ENCODE results near the gene TCTN3. TPM values are rescaled to one million over a fixed set of nuclear protein-coding genes. Genes with fewer than 3 reads are reported as not detected.

The TCTN3 gene
- total and polyA plus RNA-seq, 10 of the 15 experiments (the other 5 are each of a cell fraction or from before 2014, with no cell fraction given) = 20.0 to 48.7 (median 29.1) TPM

- Histone ChIP-seq H2AFZ (ENCODE audit: control insufficient read depth, low read depth, low read length) (peak overlapping the region; percentile 91), H3K27me3 (replicated peaks in 1 of 2; ENCODE audit: control insufficient read depth in 2 of 2, insufficient read depth in 2 of 2, low read length in 1 of 2) (no peaks in the 10 kb centered on the region), H3K4me3 (peak overlapping the region; percentile 27), H3K27ac (ENCODE audit: control insufficient read depth, insufficient read depth) (peak overlapping the region; percentile 85), H3K9ac (ENCODE audit: control insufficient read depth, insufficient read depth, low read length) (peak overlapping the region; percentile 77), H3K4me1 (ENCODE audit: control insufficient read depth, insufficient read depth, low read length) (peaks cover 9% of the 10 kb centered on the region), H3K9me3 (replicated peaks; ENCODE audit: control insufficient read depth, insufficient read depth, low read length) (peaks cover 7% of the 10 kb centered on the region; the same call in 2 of the 3 replicates), H3K36me3 (ENCODE audit: control insufficient read depth in 2 of 2, insufficient read depth in 2 of 2, low read length in 1 of 2) (no peaks in the 10 kb centered on the region), H3K79me2 (ENCODE audit: control insufficient read depth, insufficient read depth, low read length) (peaks cover 11% of the 10 kb centered on the region), H3K4me2 (ENCODE audit: control insufficient read depth, insufficient read depth) (peak overlapping the region; percentile 91), H4K20me1 (ENCODE audit: control insufficient read depth, insufficient read depth) (no peaks in the 10 kb centered on the region)
- in situ Hi-C loops (cut with MboI) (no loop called here), intact Hi-C loops (cut with micrococcal nuclease; ENCODE audit: unreplicated experiment) (no loop called here)
- ATAC-seq = peak; percentile 60
- WGBS (ENCODE audit: insufficient coverage, insufficient replicate concordance, low lambda C conversion rate, missing lambda C conversion rate) = 4% methylated on average over 6 of the region's 6 CpGs
- peak; percentile 90 for FAIRE-seq
- ChIA-PET POLR2A (interaction anchor here (0.6 to 1.2 kb wide), 4 partner anchors 17 to 576 kb away, joined by 3 to 4 read pairs (median 3); no protein-coding TSS in a partner anchor), SMC1A (ENCODE audit: uncharacterized antibody, unreplicated experiment) (interaction anchor here (0.6 to 2.4 kb wide), 8 partner anchors 11 to 142 kb away, joined by 3 to 9 read pairs (median 4); partner anchors contain the start of genes ENTPD1 and TCTN3), RAD21 (ENCODE audit: unreplicated experiment) (interaction anchor here (0.8 to 1.3 kb wide), 3 partner anchors 11 to 16 kb away, joined by 4 to 5 read pairs (median 4); no protein-coding TSS in a partner anchor), CTCF (interaction anchor here (0.6 to 3.8 kb wide), 6 partner anchors 14 to 488 kb away, joined by 3 to 21 read pairs (median 3); partner anchors contain the start of genes ENTPD1 and TCTN3)
- DNase-seq (ENCODE audit: low read depth, low spot score) = peak; percentile 60
- BruUV-seq (replicated peaks) = TSS peak; percentile 75
- TF ChIP-seq STAT3 (IDR thresholded peaks at IDR 0.05; ENCODE audit: low read depth, low read length) (no peak), POLR2AphosphoS5 (IDR thresholded peaks at IDR 0.05; ENCODE audit: low read length) (peak; percentile 46; the same call in 1 of the 2 replicates), SRF (IDR thresholded peaks at IDR 0.05; ENCODE audit: low read depth in 2 of 2, low read length in 2 of 2) (no peak), ZSCAN29 (IDR thresholded peaks at IDR 0.05) (no peak), JUNB (IDR thresholded peaks at IDR 0.05) (no peak), RAD21 (IDR thresholded peaks at IDR 0.05; ENCODE audit: insufficient read depth, low read depth, low read length) (peak; percentile 71), SP1 (IDR thresholded peaks at IDR 0.05; ENCODE audit: low read depth, low read length) (no peak), CBFB (IDR thresholded peaks at IDR 0.05; ENCODE audit: low read depth) (0 out of 2 replicates have a peak, but pooled peaks have one; percentile 60), IRF4 (IDR thresholded peaks at IDR 0.05; ENCODE audit: low read depth, low read length) (0 out of 2 replicates have a peak, but pooled peaks have one; percentile 44), ZBTB33 (IDR thresholded peaks at IDR 0.05) (no peak), ATF7 (IDR thresholded peaks at IDR 0.05; ENCODE audit: low read depth) (no peak), EED (IDR thresholded peaks at IDR 0.05; ENCODE audit: low read depth) (peak; percentile 92), IKZF1 (conservative IDR thresholded peaks at IDR 0.05) (no peak; the same call in 1 of the 2 replicates), BCLAF1 (IDR thresholded peaks at IDR 0.05) (no peak), ETV6 (conservative IDR thresholded peaks at IDR 0.05 in 1 of 2, IDR thresholded peaks at IDR 0.05 in 1 of 2; ENCODE audit: borderline replicate concordance in 1 of 2, low read depth in 1 of 2) (peak in 1 of 2 experiments; percentile 71; a peak in 2 of 4 replicates), ZNF217 (IDR thresholded peaks at IDR 0.05) (no peak), NR2F1 (conservative IDR thresholded peaks at IDR 0.05) (0 out of 2 replicates have a peak, but pooled peaks have one; percentile 23), PKNOX1 (IDR thresholded peaks at IDR 0.05) (no peak)
Observed at GRCh38 chr10:95741807-95742467, 48.2 kb upstream of the TCTN3 start.

All from GM12878 (cell line).